ENCODE results near the gene PURA. TPM values are rescaled to one million over a fixed set of nuclear protein-coding genes. Genes with fewer than 3 reads are reported as not detected.

Gene PURA
- polyA plus RNA-seq, 3 donors: 1.1 to 1.6 (median 1.2) TPM

DNA sequence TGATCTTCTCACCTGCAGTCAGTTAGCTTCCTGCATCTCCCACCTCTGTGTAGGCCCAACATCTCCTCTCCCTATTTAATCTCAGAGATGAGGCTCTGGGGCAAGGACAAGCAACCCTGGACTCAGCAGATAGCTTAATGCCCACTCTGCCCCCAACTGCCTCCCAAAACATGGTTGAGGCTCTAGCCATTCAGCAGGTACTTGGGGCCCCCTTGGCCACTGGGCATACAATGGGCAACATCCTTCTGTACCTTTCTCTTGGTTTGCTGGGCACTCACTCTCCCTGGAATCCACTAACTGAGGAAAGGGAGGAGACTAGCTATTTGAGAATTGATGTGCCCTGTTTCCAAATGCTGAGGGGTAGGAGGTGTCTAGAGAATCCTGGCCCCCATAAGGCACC is 21.2 kb downstream of the PURA start:
- TF ChIP-seq CTCF (IDR thresholded peaks at IDR 0.05): no peak
- H3K27me3 ChIP-seq (ENCODE audit: control insufficient read depth in 2 of 2, insufficient read depth in 2 of 2, low read length in 2 of 2): no peaks in the 10 kb centered on the region
- Mint-ChIP-seq H3K36me3 (no peaks in the 10 kb centered on the region), H3K9me3 (no peaks in the 10 kb centered on the region), H3K4me1 (peaks cover 31% of the 10 kb centered on the region), H3K4me3 (no peak overlapping the region), H3K27me3 (ENCODE audit: low read depth in 3 of 3) (peaks cover 3 to 10% (median 4%) of the 10 kb centered on the region in 3 donors), H3K27ac (no peak overlapping the region)
- H2AFZ ChIP-seq (ENCODE audit: insufficient read depth, low read depth, low read length, poor library complexity, severe bottlenecking): no peak overlapping the region
- intact Hi-C loops (cut with micrococcal nuclease): no loop called here
- H4K20me1 ChIP-seq (ENCODE audit: insufficient read depth, low read length): peaks cover 22% of the 10 kb centered on the region
- peaks cover 3% of the 10 kb centered on the region for H3K79me2 ChIP-seq (ENCODE audit: insufficient read depth, low read length)
- no peak overlapping the region for H3K4me2 ChIP-seq (replicated peaks; ENCODE audit: extremely low read depth, low read length, poor library complexity, severe bottlenecking)
- no peaks in the 10 kb centered on the region for H3K36me3 ChIP-seq (replicated peaks in 1 of 2; ENCODE audit: control insufficient read depth in 1 of 2, insufficient read depth in 2 of 2, low read length in 2 of 2)
- no peak overlapping the region for H3K4me3 ChIP-seq (replicated peaks in 1 of 3; ENCODE audit: low read depth in 2 of 3, low read length in 3 of 3)
- H3K9ac ChIP-seq (ENCODE audit: insufficient read depth, low read length, poor library complexity, severe bottlenecking): no peak overlapping the region
- no peak for DNase-seq
- no peaks in the 10 kb centered on the region for H3K9me3 ChIP-seq (replicated peaks in 1 of 2; ENCODE audit: control insufficient read depth in 1 of 2, insufficient read depth in 1 of 2, low read length in 2 of 2)
- no peak overlapping the region for H3K27ac ChIP-seq (ENCODE audit: low read depth in 1 of 2, low read length in 2 of 2)
- peaks cover 19 to 25% of the 10 kb centered on the region in 2 donors for H3K4me1 ChIP-seq (ENCODE audit: control insufficient read depth in 1 of 2, insufficient read depth in 2 of 2, low read length in 2 of 2)

- Histone ChIP-seq H3K4me1 (ENCODE audit: control insufficient read depth in 1 of 2, insufficient read depth in 2 of 2, low read length in 2 of 2) (peaks cover 14 to 17% of the 10 kb centered on the region in 2 donors), H3K27ac (ENCODE audit: low read depth in 1 of 2, low read length in 2 of 2) (no peak overlapping the region), H4K20me1 (ENCODE audit: insufficient read depth, low read length) (peaks cover 21% of the 10 kb centered on the region), H3K9ac (ENCODE audit: insufficient read depth, low read length, poor library complexity, severe bottlenecking) (no peak overlapping the region), H3K4me3 (replicated peaks in 1 of 3; ENCODE audit: low read depth in 2 of 3, low read length in 3 of 3) (no peak overlapping the region), H3K4me2 (replicated peaks; ENCODE audit: extremely low read depth, low read length, poor library complexity, severe bottlenecking) (no peak overlapping the region), H3K79me2 (ENCODE audit: insufficient read depth, low read length) (peaks cover 3% of the 10 kb centered on the region), H3K36me3 (replicated peaks in 1 of 2; ENCODE audit: control insufficient read depth in 1 of 2, insufficient read depth in 2 of 2, low read length in 2 of 2) (no peaks in the 10 kb centered on the region), H2AFZ (ENCODE audit: insufficient read depth, low read depth, low read length, poor library complexity, severe bottlenecking) (no peak overlapping the region), H3K9me3 (replicated peaks in 1 of 2; ENCODE audit: control insufficient read depth in 1 of 2, insufficient read depth in 1 of 2, low read length in 2 of 2) (no peaks in the 10 kb centered on the region), H3K27me3 (ENCODE audit: control insufficient read depth in 2 of 2, insufficient read depth in 2 of 2, low read length in 2 of 2) (no peaks in the 10 kb centered on the region)
- H3K27me3 Mint-ChIP-seq (ENCODE audit: low read depth in 3 of 3): peaks cover 4 to 12% (median 5%) of the 10 kb centered on the region in 3 donors
- no peak overlapping the region for H3K4me3 Mint-ChIP-seq
- no peaks in the 10 kb centered on the region for H3K9me3 Mint-ChIP-seq
- DNase-seq: no peak
- no peaks in the 10 kb centered on the region for H3K36me3 Mint-ChIP-seq
- no peak for TF ChIP-seq CTCF (IDR thresholded peaks at IDR 0.05)
- H3K27ac Mint-ChIP-seq: peak overlapping the region in 1 of 7 donors; percentile 46
- intact Hi-C loops (cut with micrococcal nuclease): no loop called here
- 100% methylated on average over 1 of the region's 1 CpG for WGBS (ENCODE audit: insufficient coverage)
- peaks cover 32% of the 10 kb centered on the region for H3K4me1 Mint-ChIP-seq
Observed at GRCh38 chr5:140136624-140137023, 22.7 kb downstream of the PURA start.
